Activated CD8-positive, alpha-beta memory T cell treated with anti-CD3 and anti-CD28 coated beads, Interleukin-2, amount 50 U/mL, for 4 hours (primary cell): Measurements from ENCODE around the gene QRICH2.
"Not testable (repeated sequence)": the region's sequence is repeated elsewhere in the genome, so short reads cannot be mapped to it uniquely, and the experiment has no call there.

Experiments used
- DNase-seq: peaks from one replicate; pipeline ENCODE4 v3.0.0-alpha.2; 2020

The QRICH2 gene

GRCh38 chr17:76318586-76318985 lies 10.5 kb upstream of the QRICH2 start:
- DNase-seq, result no peak

- DNase-seq, result no peak
Observed at GRCh38 chr17:76317535-76317934, 9.5 kb upstream of the QRICH2 start.

GRCh38 chr17:76314392-76315227 lies 6.5 kb upstream of the QRICH2 start:
- DNase-seq, result no peak

GRCh38 chr17:76312735-76313134 lies 4.7 kb upstream of the QRICH2 start:
- no peak for DNase-seq

GRCh38 chr17:76309461-76309860 lies 1.4 kb upstream of the QRICH2 start:
- no peak for DNase-seq

GRCh38 chr17:76307299-76307965 lies 644 bp downstream of the QRICH2 start:
- no peak for DNase-seq

GRCh38 chr17:76305135-76305454 lies 3.0 kb downstream of the QRICH2 start:
- not testable (repeated sequence) for DNase-seq

- DNase-seq, result no peak
Observed at GRCh38 chr17:76304226-76305134, 3.6 kb downstream of the QRICH2 start.

- DNase-seq, result no peak
Observed at GRCh38 chr17:76297436-76297835, 10.6 kb downstream of the QRICH2 start.

- no peak for DNase-seq
Observed at GRCh38 chr17:76296889-76297288, 11.2 kb downstream of the QRICH2 start.

GRCh38 chr17:76296186-76296585 lies 11.9 kb downstream of the QRICH2 start:
- DNase-seq, result no peak

GRCh38 chr17:76293106-76293505 lies 15.0 kb downstream of the QRICH2 start:
- DNase-seq, result no peak

GRCh38 chr17:76292567-76292966 lies 15.5 kb downstream of the QRICH2 start:
- DNase-seq, result no peak

- DNase-seq, result no peak
Observed at GRCh38 chr17:76281573-76282371, 26.3 kb downstream of the QRICH2 start.

GRCh38 chr17:76280650-76281049 lies 27.4 kb downstream of the QRICH2 start:
- DNase-seq, result no peak

- DNase-seq, result no peak
Observed at GRCh38 chr17:76279742-76280287, 28.3 kb downstream of the QRICH2 start.

GRCh38 chr17:76278952-76279741 lies 28.9 kb downstream of the QRICH2 start:
- DNase-seq, result peak; percentile 87

- DNase-seq, result no peak
Observed at GRCh38 chr17:76278268-76278908, 29.7 kb downstream of the QRICH2 start.

- DNase-seq, result no peak
Observed at GRCh38 chr17:76277300-76278267, 30.5 kb downstream of the QRICH2 start.
